ENCODE measurements around the gene SUPT5H. TPM values are rescaled to one million over a fixed set of nuclear protein-coding genes. Genes with fewer than 3 reads are reported as not detected.
A peak's percentile ranks its signal among the peaks of the same experiment; 100 is the strongest.

SUPT5H gene
- polyA plus RNA-seq (2013, experiment 1 of 2; ENCODE audit: insufficient read length): 117 TPM
- polyA plus RNA-seq (2013, experiment 2 of 2; ENCODE audit: insufficient read length): 88.9 TPM

DNA sequence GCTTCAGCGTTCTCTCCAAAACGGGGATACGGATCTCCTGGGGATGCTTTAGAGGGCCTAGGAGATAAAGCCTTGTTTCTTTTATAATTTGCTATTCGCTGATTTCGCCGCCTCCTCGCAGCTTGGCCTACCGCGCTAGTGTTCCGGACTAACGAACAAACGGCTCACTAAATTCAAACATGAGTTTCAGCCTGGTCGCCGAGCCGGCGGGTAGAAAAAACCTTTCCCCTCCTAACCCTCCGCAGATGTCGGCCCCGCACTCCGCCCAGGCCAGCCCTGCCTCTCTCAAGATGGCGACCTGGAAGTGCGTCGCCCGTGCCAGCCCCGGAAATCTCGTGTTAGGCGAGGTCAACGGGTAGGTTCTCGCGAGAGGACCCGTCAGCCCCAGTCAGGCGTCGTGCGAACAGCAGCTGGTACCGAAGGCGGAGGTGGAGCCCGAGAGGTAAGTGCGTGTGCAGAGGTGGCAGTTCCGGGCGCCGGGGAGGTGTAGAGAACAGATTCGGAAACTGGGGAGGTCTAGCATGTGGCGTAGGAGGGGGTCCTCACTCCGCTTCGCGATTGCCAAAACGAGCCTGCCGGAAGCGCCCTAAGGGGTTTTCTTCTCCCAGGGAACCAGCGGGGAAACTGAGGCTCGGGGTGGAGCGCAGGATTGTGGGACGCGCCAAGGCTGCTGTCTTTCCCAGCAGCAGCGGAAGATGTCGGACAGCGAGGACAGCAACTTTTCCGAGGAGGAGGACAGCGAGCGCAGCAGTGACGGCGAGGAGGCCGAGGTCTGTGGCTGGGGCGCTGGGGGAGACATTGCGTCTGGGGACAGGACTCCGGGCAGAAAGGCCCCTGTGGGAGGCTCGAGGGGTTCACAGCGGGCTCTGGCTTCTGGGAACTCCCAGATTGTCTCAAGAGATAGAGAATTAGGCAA lies at the start of gene SUPT5H:
TSS of gene SUPT5H (plus strand) at position 387 of the 916 bp plus-strand sequence. CDS start at position 696, 309 bp downstream.
- DNase-seq: peak; percentile 96

DNA sequence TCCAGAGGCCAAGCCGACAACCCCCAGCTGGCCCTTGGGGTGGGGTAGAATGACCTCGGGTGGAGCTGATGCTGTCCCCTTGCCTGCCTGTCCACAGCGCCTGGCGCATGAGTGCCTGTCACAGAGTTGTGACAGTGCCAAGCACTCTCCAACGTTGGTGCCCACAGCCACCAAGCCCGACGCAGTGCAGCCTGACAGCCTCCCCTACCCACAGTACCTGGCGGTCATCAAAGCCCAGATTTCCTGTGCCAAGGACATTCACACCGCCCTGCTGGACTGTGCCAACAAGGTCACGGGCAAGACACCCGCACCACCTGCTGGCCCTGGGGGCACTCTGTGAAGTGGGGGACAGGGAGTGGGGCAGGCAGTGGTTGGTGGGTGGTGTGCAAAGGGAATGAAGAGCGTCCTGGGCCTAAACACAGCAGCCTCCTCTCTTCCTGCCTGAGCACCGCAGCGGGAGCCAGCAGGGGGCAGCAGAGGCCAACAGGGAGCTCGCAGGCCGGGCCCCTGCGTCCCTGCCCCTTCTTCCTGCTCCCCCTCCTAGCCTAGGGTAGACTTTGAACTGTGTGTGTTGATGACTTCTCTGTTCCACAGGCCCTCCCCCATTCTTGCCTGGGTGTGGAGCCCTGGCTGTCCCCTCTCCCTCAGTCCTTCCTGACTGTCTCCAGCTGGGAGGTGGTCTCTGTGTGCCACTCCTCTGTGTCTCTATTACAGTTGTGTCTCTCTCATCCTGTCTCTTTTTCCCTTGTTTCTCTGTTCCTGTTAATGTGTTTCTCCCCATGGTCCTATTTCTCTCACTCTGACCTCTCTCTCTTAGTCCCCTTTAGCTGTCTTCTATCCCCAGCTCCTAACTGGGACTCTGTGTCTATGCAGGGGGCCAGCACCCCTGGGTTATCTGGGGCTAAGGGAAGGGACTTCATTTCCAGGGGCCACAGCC lies 47.8 kb upstream of the SUPT5H start:
- peak; percentile 82 for DNase-seq

DNA sequence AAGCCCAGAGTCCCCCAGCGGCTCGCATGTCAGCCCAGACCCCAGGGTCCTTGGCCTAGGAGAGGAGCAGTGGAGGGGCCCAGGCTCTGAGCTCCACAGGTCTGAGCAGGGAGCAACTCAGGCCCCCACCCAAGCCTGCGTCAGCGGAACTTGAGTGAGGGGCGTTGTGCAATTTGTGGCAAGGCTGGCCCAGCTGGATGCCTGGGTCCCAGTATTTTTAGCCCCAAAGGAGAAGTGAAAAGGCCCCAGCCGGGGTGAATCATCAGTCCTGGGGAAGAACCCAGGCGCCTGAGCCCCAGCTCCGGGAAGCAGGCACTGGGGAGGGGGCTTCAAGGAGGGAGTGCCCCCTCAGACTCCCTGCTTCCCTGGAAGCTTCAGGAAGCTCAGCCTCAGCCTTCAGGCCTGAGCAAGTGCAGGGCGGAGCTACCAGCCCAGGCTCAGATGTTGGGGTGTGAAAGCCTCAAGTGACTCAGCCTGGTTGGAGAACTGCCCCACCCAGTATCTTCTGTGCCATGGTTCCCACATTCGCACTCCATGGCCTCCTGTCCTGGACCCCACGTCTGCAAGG lies 47.0 kb upstream of the SUPT5H start:
- peak; percentile 76 for DNase-seq

DNA sequence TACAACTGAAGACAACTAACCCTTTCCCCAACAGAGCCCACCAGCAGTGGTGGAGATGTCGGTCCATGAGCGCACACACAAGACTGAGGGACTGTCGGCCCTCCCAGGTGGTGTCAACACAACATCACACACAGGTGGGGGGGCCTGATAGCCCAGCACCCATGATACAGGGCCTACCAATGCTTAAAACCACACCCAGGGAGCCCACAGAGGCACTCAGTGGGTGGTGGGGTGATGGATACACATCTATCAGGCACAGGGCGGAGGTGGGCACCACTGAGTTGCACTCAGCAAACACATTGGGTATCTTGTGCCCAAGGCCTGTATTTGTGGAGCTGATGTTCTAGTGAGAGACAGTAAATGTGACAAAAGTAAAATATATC lies 45.7 kb upstream of the SUPT5H start:
- DNase-seq: no peak

DNA sequence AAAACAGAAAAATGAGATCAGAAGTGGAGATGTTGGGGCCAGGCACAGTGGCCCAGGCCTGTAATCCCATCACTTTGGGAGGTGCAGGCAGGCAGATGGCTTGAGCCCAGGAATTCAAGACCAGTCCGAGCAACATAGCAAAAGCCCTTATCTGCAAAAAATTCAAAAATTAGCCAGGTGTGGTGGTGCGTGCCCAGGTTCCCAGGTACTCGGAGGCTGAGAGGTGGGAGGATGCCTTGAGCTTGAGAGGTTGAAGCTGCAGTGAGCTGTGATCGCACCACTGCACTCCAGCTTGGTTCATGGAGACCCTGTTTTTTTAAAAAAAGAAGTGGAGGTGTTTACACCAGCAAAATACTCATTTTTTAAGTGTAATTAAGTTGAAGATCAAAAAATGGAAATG lies 45.3 kb upstream of the SUPT5H start:
- no peak for DNase-seq

DNA sequence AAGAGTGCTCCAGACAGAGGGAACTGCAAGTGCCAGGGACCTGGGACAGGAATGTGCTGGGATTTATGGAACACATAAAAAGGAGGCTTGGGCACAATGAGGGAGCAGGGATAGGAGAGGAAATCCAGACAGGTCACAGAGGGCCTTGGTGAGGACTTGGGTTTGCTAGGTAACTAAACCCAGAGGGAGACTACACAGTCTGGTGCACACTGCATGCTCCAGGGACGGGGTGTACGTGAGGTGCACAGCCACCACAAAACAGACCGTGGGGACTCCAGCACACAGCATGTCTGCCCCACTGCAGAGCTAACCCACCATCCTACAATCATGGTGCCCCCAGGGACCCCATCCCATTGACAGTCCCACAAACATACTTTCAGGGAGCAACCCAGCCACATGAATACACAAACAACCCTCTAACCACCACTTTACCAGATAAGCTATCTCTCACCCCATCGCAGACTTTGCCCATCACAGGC lies 44.3 kb upstream of the SUPT5H start:
- no peak for DNase-seq

DNA sequence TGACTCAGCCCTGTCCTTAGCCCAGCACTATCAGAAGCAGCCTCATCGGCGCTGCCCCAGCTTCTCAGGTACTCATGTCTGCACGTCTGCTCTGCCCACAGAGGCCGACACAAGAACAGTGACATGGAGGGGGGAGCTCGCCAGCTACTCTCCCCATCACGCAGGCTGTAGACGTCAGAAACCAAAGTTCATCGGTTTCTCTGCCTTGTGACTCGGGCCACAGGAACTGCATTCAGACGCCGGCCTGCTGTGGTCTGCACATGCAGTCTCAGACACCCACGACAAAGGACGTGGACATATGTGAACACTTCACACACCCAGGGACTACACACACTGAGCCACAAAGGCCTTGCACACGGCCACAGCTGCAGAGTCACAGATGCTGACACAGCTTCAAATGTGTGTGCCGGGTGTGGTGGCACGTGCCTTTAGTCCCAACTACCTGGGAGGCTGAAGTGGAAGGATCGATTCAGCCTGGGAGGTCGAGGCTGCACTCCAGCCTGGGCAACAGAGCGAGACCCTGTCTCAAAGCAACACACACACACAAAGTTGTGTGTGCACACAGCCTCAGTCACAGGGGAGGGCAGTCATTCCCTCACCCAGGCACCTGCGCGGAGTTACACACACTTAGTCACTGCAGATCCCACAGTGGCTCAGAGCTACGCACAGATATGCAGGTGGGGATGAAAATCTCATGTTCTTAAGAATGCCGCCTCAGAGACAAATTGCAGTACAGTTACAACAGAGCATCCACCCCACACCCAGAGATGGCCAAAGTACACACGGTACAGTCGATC lies 43.6 kb upstream of the SUPT5H start:
- peak; percentile 38 for DNase-seq

DNA sequence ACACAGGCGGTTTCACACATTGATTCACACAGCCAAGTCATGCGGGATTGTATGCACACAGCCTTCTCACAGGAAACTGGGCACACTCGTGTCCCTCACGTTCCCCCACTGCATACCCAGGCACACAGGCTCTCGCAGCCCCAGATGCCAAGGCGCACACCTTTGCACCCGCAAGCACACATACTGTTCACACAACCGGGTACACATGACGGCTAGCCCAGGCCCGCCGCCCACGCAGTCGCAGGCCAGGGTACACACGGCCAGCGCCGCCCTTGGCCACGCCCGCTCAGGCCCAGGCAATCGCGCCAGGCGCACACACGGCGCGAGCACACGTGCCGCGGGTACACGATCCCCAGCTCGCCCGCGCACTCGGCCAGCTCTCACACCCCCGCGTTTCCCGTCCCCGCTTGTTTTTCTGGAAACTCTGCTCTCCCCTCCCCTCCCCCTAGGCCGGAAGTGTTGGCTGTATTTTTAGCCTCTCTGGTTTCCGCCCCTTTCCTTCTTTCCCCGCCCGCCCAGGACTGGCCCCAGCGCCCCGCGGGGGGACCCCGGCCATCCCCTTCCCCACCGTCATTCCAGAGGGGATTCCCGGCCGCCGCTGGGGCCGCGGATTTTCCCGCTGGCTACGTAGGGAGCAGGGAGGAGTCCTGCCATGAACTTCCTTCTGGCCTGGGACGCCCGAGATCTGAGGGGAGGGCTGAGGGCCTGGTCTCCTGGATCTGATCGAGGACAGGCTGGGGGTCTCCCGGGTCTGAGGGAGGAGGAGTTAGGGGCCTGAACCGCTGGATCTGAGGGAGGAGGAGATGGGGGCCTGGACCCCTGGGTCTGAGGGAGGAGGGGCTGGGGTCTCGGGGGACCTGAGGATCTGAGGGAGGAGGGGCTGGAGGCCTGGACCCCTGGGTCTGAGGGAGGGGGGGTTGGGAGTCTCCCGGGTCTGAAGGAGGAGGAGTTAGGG lies 42.8 kb upstream of the SUPT5H start:
- DNase-seq: peak; percentile 93

DNA sequence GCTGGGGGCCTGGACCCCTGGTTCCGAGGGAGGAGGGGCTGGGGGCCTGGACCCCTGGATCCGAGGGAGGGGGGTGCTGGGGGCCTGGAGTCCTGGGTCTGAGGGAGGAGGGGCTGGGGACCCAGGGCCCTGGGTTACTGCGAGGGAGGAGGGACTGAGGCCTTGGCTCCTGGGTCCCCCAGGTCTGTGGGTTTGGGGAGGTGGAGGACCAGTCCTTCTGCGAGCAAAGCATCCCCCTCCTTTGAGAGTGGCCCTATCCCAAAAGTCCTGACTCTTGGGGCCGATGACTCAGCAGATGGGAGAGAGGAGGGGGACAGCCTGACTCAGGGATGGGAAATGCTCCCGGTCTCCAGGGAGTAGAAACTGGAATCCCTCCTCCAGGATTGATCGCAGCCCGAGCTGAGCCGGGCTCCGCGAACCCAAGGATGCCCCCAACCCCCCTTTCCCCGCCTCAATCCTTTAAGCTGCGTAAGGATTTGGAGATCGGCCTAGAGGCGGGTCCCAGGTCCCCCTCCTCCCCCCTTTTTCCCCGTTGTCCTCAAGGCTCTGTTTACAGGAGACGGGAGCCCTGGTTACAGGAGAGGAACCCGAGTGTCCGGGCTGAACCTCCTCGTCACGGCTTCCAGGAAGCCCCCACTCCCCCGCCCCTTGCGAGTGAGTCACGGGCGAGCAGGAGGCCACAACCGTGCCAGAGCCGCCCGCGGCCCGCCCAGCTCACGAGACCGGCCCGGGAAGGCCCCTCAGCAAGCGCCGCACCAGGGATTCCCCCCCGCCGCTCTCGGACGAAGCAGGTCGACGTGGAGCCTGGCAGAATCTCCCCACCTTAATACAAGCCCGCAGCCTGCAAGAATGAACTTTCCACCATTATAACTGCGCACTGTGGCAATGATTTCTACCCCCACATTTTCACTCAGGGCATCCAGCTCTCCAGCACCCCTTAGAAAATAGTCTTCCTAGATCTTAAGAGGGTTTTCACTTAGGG lies 41.8 kb upstream of the SUPT5H start:
- DNase-seq: peak; percentile 99

DNA sequence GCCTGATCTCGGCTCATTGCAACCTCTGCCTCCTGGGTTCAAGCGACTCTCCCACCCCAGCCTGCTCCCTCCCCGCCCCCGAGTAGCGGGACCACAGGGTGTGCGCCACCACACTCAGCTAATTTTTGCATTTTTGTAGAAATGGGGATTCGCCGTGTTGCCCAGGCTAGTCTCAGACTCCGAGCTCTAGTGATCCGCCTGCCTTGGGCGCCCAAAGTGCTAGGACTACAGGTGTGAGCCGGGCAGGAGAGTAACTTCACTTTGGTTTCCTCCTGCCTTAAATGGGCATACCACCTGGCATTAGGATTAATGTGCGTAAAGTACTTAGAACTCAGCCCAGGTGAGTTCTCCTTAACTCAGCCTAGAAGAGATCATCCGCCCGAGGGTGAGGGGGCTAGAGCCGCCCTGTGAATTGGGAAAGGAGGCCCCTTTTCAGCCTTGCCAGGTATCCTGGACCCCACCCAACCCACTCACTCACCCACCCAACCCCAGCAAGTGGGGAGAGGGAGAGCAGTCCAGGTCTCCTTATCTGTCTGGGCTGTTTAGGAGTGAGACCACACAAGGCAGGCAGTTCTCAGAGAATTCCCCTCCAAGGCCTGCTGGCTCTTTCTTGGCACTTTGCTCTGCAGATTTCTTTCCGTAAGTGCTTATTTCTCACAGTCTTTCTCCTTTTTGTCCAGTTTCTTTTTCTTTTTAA lies 40.0 kb upstream of the SUPT5H start:
- DNase-seq: no peak

DNA sequence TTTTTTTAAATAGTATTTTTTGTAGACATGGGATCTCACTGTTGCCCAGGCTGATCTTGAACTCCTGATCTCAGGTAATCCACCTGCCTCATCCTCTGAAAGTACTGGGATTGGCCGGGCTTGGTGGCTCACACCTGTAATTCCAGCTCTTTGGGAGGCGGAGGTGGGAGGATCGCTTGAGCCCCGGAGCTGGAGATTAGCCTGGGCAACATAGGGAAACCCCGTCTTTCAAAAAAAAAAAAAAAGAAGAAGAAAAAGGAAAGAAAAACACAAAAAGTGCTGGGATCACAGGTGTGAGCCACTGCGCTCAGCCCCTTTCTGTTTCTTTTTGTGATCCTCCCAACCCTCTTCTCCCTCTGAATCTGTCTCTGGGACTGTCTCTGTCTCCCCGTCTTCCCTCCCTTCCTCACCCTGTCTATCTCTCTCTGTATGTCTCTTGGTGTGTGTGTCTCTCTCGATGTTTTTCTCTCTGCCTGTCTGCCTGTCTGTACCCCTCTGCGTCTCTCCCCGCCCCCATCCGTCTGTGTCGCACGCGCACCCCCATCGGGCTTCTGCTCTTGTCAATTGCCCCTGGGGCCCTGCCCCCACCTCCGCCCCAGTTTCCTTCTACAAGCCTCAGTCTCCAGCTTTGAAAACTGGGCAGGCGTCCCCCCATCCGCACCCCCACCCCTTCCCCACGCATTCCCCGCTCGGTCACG lies 39.3 kb upstream of the SUPT5H start:
- DNase-seq: no peak

DNA sequence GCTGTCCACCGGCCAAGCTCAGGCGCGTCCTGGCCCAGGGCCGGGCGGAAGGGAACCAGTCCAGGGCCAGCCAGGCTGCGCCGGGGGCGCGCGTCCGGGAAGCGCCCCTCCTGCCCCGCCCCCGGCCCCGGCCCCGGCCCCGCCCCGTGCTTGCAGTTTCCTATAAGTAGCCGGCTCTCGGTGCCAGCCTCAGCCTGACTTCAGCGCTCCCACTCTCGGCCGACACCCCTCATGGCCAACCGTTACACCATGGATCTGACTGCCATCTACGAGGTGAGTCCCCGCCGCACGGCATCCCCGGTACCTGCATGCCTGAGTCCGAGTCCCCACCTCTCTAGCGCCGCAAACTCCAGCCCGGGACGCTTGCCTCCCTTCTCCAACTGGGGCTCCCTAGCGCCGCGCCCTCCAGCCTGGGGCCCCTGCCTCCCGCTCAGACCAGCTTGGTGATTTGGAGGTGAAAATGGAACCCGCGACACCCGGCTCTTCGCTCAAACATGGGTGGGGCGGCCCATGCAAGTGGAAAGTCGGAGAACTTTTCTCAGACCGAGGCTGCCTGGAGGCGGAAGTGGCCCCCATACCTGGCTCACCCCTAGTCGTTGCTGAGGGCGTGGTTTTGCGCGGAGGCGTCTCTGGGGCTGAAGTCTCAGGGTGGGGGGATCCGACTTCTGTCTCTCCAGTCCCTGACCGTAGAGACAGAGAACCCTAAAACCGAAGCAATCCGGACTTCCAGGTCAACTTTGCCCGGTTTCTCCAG lies 38.5 kb upstream of the SUPT5H start, which contains the start of gene ZFP36:
TSS of gene ZFP36 (plus strand) at position 192 of the 754 bp plus-strand sequence. CDS start at position 250, 58 bp downstream.
- DNase-seq: peak; percentile 78

DNA sequence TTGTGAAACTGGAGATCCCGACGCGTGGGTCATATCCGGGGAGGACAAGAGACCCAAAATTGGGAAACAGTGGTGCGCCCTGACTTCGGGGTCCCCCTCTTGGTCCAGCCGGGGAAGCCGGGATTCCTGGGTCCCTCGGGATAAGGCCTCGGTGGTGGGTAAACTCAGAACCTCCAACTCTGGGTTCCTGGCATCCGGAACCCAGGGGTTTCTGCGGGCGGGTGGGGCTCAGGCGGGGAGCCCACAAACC lies 38.0 kb upstream of the SUPT5H start:
- no peak for DNase-seq

DNA sequence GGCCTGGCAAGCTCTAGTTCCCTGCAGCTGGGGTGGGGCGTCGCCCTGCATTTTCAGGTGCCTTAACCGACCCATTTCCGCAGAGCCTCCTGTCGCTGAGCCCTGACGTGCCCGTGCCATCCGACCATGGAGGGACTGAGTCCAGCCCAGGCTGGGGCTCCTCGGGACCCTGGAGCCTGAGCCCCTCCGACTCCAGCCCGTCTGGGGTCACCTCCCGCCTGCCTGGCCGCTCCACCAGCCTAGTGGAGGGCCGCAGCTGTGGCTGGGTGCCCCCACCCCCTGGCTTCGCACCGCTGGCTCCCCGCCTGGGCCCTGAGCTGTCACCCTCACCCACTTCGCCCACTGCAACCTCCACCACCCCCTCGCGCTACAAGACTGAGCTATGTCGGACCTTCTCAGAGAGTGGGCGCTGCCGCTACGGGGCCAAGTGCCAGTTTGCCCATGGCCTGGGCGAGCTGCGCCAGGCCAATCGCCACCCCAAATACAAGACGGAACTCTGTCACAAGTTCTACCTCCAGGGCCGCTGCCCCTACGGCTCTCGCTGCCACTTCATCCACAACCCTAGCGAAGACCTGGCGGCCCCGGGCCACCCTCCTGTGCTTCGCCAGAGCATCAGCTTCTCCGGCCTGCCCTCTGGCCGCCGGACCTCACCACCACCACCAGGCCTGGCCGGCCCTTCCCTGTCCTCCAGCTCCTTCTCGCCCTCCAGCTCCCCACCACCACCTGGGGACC lies 37.6 kb upstream of the SUPT5H start:
- DNase-seq: no peak

DNA sequence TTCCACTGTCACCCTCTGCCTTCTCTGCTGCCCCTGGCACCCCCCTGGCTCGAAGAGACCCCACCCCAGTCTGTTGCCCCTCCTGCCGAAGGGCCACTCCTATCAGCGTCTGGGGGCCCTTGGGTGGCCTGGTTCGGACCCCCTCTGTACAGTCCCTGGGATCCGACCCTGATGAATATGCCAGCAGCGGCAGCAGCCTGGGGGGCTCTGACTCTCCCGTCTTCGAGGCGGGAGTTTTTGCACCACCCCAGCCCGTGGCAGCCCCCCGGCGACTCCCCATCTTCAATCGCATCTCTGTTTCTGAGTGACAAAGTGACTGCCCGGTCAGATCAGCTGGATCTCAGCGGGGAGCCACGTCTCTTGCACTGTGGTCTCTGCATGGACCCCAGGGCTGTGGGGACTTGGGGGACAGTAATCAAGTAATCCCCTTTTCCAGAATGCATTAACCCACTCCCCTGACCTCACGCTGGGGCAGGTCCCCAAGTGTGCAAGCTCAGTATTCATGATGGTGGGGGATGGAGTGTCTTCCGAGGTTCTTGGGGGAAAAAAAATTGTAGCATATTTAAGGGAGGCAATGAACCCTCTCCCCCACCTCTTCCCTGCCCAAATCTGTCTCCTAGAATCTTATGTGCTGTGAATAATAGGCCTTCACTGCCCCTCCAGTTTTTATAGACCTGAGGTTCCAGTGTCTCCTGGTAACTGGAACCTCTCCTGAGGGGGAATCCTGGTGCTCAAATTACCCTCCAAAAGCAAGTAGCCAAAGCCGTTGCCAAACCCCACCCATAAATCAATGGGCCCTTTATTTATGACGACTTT lies 36.8 kb upstream of the SUPT5H start:
- peak; percentile 34 for DNase-seq

Measured in fibroblast of skin of back (primary cell).